Activated CD8-positive, alpha-beta memory T cell treated with anti-CD3 and anti-CD28 coated beads for 48 hours (primary cell): ENCODE results near the gene SLC49A3.
"Not testable (repeated sequence)": the region's sequence is repeated elsewhere in the genome, so short reads cannot be mapped to it uniquely, and the experiment has no call there.

Experiments
- DNase-seq, 3 experiments: peaks; one replicate each; pipeline ENCODE4 v3.0.0-alpha.2; 2020; ENCODE audit warnings: low read depth in 2 of 3, low spot score in 2 of 3

SLC49A3 gene

DNA sequence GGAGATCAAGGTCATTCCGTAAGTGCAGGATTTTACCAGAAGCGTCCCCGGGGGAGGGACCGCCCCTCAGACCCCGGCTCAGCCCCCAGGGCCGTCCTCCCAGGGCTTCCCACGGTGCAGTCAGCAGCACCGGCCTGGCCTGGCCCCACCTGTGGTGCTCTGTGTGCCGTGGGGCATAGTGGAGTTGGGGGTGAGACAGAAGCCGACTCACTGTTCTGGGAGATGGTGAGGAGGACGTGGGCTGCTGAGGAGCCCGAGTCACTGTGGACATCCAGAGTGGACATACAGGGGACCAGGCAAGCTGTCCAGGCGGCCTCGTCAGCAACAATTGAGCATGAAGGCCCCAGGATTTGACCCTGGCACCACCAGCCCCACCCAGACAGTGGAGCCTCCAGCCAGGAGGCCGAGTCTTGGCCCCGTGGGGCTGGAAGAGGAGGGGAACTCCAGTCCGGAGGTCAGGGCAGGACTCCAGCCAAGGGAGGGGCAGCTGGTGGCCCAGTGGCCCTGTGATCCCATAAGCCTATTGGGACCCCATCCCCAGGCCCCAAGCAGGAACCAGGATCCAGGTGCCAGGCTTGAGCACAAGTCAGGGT lies 34.0 kb downstream of the SLC49A3 start:
- DNase-seq: no peak

- DNase-seq: no peak
Observed at GRCh38 chr4:654503-654845, 34.5 kb downstream of the SLC49A3 start.

- DNase-seq: no peak
Observed at GRCh38 chr4:653831-654502, 35.0 kb downstream of the SLC49A3 start.

DNA sequence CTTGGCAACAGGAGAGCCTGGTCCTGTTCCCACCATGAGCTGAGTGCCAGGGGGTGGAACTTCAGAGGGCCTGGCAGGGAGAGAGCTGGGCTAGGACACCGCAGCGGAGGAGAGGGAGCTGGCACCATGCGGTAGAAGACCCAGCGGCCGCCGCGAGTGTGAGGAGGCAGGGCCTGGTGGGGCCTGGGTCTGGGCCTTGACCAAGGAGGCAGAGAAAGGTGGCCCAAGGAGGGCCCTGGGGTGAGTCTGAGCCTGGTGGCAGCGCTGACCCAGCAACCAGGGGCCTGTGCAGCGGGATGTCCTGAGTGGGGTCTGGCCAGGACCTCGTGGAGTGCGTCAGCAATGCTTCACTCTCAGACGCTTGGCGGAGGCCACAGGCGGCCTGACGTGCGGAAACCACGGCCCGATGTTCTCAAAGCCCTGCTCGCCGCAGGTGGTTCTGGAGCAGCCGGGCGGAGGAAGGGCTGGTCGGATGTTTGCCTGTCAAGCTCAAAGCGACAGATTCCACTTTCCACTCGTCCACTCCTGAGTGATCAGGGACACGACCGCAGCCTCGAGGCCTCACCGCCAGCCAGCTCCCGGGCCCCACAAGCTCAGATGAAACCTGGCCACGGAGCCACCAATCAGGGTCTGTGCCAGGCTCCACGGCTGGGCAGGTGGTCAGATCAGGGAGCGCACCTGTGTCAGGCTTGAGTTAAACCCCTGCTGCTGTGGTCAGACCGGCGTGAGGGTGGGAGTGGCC lies 35.7 kb downstream of the SLC49A3 start:
- DNase-seq: no peak

- DNase-seq: no peak
Observed at GRCh38 chr4:651884-652642, 36.9 kb downstream of the SLC49A3 start.

GRCh38 chr4:650951-651883 lies 37.7 kb downstream of the SLC49A3 start:
- DNase-seq: no peak

DNA sequence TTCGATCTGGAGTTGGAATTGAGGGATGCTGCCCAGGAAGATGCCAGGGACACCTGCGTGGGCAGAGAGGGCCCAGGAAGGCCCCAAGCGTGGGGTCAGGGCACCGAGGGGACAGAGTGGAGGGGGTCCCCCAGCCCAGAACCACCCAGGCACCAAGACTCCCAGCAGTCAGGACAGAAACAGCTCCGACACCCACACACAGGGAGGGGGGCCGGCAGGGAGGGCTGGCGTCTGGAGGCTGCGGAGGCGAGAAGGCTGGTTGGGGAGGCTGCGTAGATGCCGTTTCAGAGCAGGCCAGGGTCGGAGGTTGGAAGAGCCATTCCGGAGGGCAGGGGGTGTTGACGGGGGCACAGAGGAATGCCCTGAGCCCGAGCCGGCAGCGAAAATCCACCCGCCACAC lies 38.5 kb downstream of the SLC49A3 start:
- DNase-seq: no peak

DNA sequence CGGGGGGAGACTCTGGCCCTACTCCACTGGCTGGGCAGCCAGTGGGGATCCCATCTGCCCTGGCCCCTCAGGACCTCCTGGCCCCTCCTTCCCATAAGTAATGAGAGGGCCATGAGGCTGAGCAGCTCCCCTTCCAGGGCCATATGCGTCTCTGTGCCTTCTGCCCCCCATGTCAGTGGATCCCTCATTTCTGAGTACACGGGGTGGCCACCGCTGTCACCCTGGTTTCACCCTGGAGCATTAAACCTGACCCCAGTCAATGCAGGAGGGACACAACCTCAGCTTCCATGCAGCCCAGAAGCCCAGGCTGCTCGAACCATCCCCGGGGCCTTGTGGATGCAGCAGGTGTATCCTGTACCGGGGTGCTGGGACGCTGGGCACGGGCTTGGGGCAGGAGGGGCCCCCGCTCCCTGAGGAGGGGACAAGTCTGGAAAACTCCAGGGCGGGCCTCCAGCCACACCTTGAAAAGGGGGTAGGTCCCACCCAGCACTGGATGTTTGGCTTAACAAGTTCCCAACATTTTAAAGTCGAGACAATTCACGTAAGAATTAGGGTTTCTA lies 39.1 kb downstream of the SLC49A3 start:
- no peak for DNase-seq

DNA sequence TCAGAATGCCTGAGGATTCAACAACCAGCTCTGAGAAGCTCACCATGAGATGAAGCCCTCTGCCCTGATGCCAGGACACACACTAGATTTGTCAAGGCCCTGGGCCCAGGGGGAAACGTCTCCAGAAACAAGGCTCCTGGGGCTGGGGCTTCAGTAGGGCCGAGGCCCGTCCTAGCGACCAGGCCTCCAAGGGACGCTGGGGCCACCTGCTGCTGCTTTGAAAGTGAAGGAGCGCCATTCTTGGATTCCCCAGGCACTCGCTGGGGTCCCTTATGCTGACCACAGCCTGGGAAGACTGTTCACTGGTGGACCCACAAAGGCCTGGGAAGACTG lies 39.7 kb downstream of the SLC49A3 start:
- no peak for DNase-seq

GRCh38 chr4:648579-649292 lies 40.2 kb downstream of the SLC49A3 start:
- DNase-seq: no peak

GRCh38 chr4:647481-647880 lies 41.5 kb downstream of the SLC49A3 start:
- no peak for DNase-seq

DNA sequence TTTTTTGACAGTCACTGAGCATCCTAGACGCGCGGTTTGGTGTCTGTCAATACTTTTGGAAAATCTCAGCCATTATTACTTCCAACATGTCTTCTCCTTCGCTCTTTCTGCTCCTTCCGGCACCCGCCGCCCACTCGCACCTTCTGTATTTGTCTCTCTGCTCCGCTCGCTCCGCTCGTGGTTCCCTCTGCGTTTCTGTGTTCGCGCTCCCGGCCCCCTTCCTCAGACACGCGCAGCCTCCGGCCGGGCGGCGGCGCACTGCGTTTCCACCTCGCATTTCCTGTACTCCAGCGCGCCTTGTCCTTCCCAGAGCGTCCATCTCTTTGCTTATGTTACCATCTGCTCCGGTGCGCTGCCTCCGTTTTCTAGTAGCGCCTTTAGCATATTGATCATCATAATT lies 42.5 kb downstream of the SLC49A3 start:
- DNase-seq: no peak

- DNase-seq: not testable (repeated sequence)
Observed at GRCh38 chr4:642366-642765, 46.6 kb downstream of the SLC49A3 start.

GRCh38 chr4:637536-638280 lies 51.2 kb downstream of the SLC49A3 start:
- DNase-seq: no peak

- DNase-seq: no peak
Observed at GRCh38 chr4:636628-637159, 52.3 kb downstream of the SLC49A3 start.

- no peak for DNase-seq
Observed at GRCh38 chr4:635851-636627, 52.9 kb downstream of the SLC49A3 start.

- not testable (repeated sequence) for DNase-seq
Observed at GRCh38 chr4:635066-635835, 53.7 kb downstream of the SLC49A3 start.
